GM19452 (cell line): Measurements from ENCODE around the gene UPK1A.
"Not testable (repeated sequence)": the region's sequence is repeated elsewhere in the genome, so short reads cannot be mapped to it uniquely, and the experiment has no call there.

ENCODE experiments used
- ATAC-seq: cut with Tn5 transposase; IDR thresholded peaks from one replicate; pipeline ENCODE4 v1.9.1; 2021; ENCODE audit not compliant: unreplicated experiment

Gene UPK1A

GRCh38 chr19:35716801-35717664, 50.7 kb downstream of the UPK1A start:
- peak; percentile 58 for ATAC-seq

- ATAC-seq, result peak; percentile 0
Measured at GRCh38 chr19:35717665-35718344, 51.5 kb downstream of the UPK1A start, which contains the start of gene KMT2B. Gene KMT2B (plus strand): TSS chr19:35718003. CDS start chr19:35718019, 16 bp downstream.

GRCh38 chr19:35718345-35719041, 52.2 kb downstream of the UPK1A start:
- ATAC-seq, result no peak

- ATAC-seq, result no peak
Measured at GRCh38 chr19:35719402-35720162, 53.3 kb downstream of the UPK1A start.

GRCh38 chr19:35720163-35720524, 53.8 kb downstream of the UPK1A start:
- no peak for ATAC-seq

GRCh38 chr19:35720648-35721047, 54.3 kb downstream of the UPK1A start:
- no peak for ATAC-seq

- no peak for ATAC-seq
Measured at GRCh38 chr19:35721374-35721773, 55.1 kb downstream of the UPK1A start.

- ATAC-seq, result no peak
Measured at GRCh38 chr19:35722461-35722860, 56.1 kb downstream of the UPK1A start.

- ATAC-seq, result no peak
Measured at GRCh38 chr19:35722897-35723296, 56.6 kb downstream of the UPK1A start.

- ATAC-seq, result no peak
Measured at GRCh38 chr19:35723671-35724070, 57.4 kb downstream of the UPK1A start.

- ATAC-seq, result not testable (repeated sequence)
Measured at GRCh38 chr19:35724132-35724531, 57.8 kb downstream of the UPK1A start.

GRCh38 chr19:35724560-35724959, 58.2 kb downstream of the UPK1A start:
- no peak for ATAC-seq

GRCh38 chr19:35725216-35725861, 59.0 kb downstream of the UPK1A start:
- ATAC-seq, result no peak

GRCh38 chr19:35727053-35727955, 61.0 kb downstream of the UPK1A start:
- no peak for ATAC-seq
